PFSK-1 (cell line): ENCODE measurements around the gene RNMT.

ENCODE experiments used
- FOXP2 ChIP-seq: optimal IDR thresholded peaks from 2 replicates; pipeline ENCODE3; 2011; ENCODE audit warnings: borderline replicate concordance, control low read depth, inconsistent platforms; ENCODE audit not compliant: insufficient read depth; ENCODE audit errors: extremely low read length, extremely low read depth
- POLR2AphosphoS5 ChIP-seq: IDR thresholded peaks from 2 replicates; pipeline ENCODE4 v1.6.1; 2012; ENCODE audit warnings: low read depth, mild to moderate bottlenecking, control low read depth, low read length, moderate library complexity
- REST ChIP-seq, 2 experiments: IDR thresholded peaks; 2 replicates each; pipeline versions ENCODE4 v1.6.1 to v1.8.0; 2011 to 2012; ENCODE audit warnings: low read depth in 2 of 2, low read length in 2 of 2, control low read depth in 1 of 2, inconsistent platforms in 1 of 2, mild to moderate bottlenecking in 1 of 2, moderate library complexity in 1 of 2; ENCODE audit not compliant: insufficient read depth in 1 of 2
- SIN3A ChIP-seq: IDR thresholded peaks from 2 replicates; pipeline ENCODE4 v1.6.1; 2012; ENCODE audit warnings: mild to moderate bottlenecking, low read length, moderate library complexity, borderline replicate concordance; ENCODE audit not compliant: insufficient read depth
- TAF1 ChIP-seq: IDR thresholded peaks from 2 replicates; pipeline ENCODE4 v1.6.1; 2012; ENCODE audit warnings: low read length, control low read depth, borderline replicate concordance; ENCODE audit not compliant: insufficient read depth

DNA sequence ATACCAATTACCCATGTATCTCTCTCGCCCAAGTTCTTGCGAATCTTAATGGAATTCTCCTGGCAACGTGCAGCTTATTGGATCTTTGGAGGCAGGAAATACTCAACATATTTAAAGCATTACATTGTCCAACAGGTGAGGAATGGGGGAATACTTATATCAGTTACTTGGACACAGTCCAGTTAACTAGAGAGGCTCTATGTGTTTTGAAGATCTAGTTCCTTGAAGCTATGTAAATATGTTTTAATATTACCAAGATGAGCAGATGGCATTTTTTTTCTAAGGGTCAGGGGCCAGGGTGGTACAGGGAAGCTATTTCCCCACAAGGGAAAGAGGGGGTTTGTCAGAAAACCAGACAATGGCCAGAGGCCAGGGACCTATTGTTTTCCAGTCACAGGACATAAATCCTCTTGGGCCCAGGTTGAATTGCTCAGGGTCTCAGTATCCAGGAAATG is 70.7 kb downstream of the RNMT start:
- TF ChIP-seq SIN3A = no peak
- TF ChIP-seq REST (IDR thresholded peaks at IDR 0.05; ENCODE audit: insufficient read depth in 1 of 2, low read depth in 2 of 2, low read length in 2 of 2) = no peak
- no peak for TF ChIP-seq POLR2AphosphoS5
- TF ChIP-seq TAF1 = no peak
- TF ChIP-seq FOXP2 = no peak
